Testis (tissue), 2 donors: ENCODE results near the gene HAUS7.

Experiments
- POLR2A ChIP-seq: fragments of 450-650 bp; IDR thresholded peaks from one replicate; pipeline ENCODE4 v1.6.1; 2017; ENCODE audit warnings: antibody characterized with exemption, mild to moderate bottlenecking, moderate library complexity
- TF ChIP-seq, protein P1 (sequence below), 3 experiments: fragments of 450-650 bp in 2 of 3; fragments of 200-600 bp in 1 of 3; sonication (generic) in 1 of 3; IDR thresholded peaks; one replicate each; pipeline ENCODE4 v1.5.1; 2016 to 2019; ENCODE audit warnings: antibody characterized with exemption in 3 of 3, mild to moderate bottlenecking in 2 of 3, moderate library complexity in 1 of 3

DNA sequence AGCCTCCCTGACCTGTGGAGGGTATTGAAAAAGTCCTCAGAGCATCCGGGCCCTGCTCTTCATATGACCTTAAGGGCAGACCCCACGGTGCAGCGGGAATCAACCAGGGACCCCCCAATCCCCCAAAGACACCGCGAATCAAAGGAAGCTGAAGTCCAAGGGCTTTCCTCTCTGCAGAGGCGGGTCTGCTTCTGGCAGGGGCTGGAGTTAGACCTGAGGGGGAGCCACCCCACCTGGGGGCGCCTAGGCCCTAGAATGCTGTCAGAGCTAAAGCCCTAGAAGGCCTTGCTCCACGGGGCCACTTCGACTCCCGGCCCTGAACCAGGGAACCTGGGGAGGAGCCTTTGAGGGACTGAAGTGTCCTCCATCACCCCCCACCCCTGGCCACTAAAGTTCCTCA, 2.8 kb upstream of the HAUS7 start:
- no peak for TF ChIP-seq POLR2A
- TF ChIP-seq, protein P1, sequence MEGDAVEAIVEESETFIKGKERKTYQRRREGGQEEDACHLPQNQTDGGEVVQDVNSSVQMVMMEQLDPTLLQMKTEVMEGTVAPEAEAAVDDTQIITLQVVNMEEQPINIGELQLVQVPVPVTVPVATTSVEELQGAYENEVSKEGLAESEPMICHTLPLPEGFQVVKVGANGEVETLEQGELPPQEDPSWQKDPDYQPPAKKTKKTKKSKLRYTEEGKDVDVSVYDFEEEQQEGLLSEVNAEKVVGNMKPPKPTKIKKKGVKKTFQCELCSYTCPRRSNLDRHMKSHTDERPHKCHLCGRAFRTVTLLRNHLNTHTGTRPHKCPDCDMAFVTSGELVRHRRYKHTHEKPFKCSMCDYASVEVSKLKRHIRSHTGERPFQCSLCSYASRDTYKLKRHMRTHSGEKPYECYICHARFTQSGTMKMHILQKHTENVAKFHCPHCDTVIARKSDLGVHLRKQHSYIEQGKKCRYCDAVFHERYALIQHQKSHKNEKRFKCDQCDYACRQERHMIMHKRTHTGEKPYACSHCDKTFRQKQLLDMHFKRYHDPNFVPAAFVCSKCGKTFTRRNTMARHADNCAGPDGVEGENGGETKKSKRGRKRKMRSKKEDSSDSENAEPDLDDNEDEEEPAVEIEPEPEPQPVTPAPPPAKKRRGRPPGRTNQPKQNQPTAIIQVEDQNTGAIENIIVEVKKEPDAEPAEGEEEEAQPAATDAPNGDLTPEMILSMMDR (IDR thresholded peaks at IDR 0.05) = no peak
